AG10803 (cell line): ENCODE measurements around the gene CEP120.

Experiments
- DNase-seq: peaks from one replicate; pipeline ENCODE4 v3.0.0; 2010; ENCODE audit warnings: low read depth
- H3K4me3 ChIP-seq: 2 replicates; pipeline ENCODE4 v1.5.1; 2011; ENCODE audit warnings: mild to moderate bottlenecking, low read length, control low read depth
- TF ChIP-seq, protein P1 (sequence below): conservative IDR thresholded peaks from 2 replicates; pipeline ENCODE4 v1.5.1; 2011; ENCODE audit warnings: mild to moderate bottlenecking, low read length, control low read depth, inconsistent platforms

The CEP120 gene

DNA sequence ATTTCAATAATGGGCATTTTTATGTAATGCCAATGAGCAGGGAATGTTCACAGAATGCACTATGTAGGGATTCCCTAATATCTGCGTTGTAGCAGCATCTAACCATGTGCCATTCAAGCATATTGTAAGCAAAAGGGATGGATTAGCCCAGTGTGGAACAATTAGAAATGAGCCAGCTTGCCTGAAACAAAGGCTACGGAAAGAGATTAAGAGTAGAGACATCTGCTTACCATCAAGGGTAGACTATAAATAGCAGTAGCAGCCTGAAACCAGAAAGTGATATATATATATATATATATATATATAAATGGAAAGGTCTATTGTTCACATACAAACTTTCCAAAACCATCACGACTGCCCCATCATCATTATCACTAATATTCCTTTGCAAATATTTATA lies 31.9 kb upstream of the CEP120 start:
- DNase-seq, result no peak

GRCh38 chr5:123454259-123454911 lies 31.2 kb upstream of the CEP120 start:
- no peak for DNase-seq
- TF ChIP-seq, protein P1, sequence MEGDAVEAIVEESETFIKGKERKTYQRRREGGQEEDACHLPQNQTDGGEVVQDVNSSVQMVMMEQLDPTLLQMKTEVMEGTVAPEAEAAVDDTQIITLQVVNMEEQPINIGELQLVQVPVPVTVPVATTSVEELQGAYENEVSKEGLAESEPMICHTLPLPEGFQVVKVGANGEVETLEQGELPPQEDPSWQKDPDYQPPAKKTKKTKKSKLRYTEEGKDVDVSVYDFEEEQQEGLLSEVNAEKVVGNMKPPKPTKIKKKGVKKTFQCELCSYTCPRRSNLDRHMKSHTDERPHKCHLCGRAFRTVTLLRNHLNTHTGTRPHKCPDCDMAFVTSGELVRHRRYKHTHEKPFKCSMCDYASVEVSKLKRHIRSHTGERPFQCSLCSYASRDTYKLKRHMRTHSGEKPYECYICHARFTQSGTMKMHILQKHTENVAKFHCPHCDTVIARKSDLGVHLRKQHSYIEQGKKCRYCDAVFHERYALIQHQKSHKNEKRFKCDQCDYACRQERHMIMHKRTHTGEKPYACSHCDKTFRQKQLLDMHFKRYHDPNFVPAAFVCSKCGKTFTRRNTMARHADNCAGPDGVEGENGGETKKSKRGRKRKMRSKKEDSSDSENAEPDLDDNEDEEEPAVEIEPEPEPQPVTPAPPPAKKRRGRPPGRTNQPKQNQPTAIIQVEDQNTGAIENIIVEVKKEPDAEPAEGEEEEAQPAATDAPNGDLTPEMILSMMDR, result no peak
- H3K4me3 ChIP-seq, result no peak overlapping the region

More for the DNA sequence above, 31.9 kb upstream of the CEP120 start:
- H3K4me3 ChIP-seq, result no peak overlapping the region
- TF ChIP-seq, protein P1, result no peak

DNA sequence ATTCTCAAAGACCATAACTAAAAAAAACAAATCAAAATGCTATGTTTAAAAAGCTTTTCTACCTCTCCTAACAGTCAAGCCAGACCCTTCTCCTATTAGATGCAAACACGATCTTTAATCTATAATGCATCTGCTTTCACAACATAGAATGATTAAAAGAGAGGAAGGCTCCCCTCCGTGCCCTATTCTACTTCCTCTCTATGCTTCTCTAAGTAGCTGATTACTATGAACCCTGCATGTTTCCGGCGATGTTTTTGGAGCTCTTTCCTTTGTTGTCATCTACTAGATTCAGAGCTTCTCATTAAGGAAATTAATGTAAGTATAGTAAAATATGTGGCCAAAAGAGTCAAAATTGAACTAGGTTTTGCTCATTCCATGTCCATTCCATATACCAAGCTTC lies 29.2 kb upstream of the CEP120 start:
- TF ChIP-seq, protein P1, result no peak

GRCh38 chr5:123451047-123451446 lies 27.8 kb upstream of the CEP120 start:
- TF ChIP-seq, protein P1, result no peak
- DNase-seq, result no peak
- no peak overlapping the region for H3K4me3 ChIP-seq

More for the DNA sequence above, 29.2 kb upstream of the CEP120 start:
- no peak for DNase-seq
- H3K4me3 ChIP-seq, result no peak overlapping the region

DNA sequence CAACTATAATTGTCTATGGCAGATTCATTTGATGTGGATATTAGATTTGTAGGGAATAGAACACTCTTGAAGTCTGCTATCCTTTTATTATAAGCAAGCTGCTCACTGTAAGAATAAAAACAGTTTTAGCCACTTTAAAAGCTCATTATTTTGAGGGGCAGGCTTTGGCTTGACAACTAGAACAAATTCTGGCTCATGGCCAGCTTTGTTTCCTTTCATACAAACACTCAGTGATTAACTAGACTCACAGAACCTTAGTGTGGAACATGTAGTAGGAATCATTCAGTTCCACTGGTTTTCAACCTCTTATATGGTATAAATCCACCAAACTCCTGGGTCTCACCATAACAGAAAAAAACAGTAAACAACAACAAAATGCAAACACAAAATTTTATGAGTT lies 27.4 kb upstream of the CEP120 start:
- TF ChIP-seq, protein P1, result no peak
- no peak for DNase-seq
- H3K4me3 ChIP-seq, result no peak overlapping the region

- DNase-seq, result no peak
- TF ChIP-seq, protein P1, result no peak
These were observed 26.9 kb upstream of the CEP120 start for GRCh38 chr5:123450114-123450513.

DNA sequence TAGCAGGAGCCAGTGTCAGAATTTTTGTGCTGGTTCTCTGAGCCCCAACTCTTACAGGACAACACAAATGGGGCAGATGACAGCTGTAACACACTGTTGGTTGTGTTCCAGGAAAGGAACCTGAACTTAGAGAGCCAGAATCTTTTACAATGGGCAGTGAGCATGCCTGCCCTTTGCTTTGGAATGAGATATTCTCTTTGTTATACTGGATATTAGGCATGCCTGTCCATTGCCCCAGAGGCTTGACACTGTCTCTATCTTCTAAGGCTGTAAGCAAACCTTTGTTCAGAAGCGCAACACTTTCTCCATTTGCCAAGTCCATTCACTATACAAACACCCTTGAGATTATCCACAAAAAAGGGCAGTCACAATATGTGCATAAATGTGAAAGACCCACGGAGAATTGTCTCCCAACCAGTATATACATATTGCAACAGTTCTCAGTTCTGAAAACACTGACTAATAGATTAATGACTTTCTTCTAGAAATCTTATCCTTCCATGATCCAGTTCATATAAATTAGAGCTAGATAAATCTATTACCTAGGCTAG lies 26.3 kb upstream of the CEP120 start:
- no peak overlapping the region for H3K4me3 ChIP-seq
- no peak for DNase-seq
- TF ChIP-seq, protein P1, result no peak

More at GRCh38 chr5:123450114-123450513, 26.9 kb upstream of the CEP120 start:
- H3K4me3 ChIP-seq, result no peak overlapping the region
